GM18870 (cell line): ENCODE results near the gene STX5.
A peak's percentile ranks its signal among the peaks of the same experiment; 100 is the strongest.
"Not testable (repeated sequence)": the region's sequence is repeated elsewhere in the genome, so short reads cannot be mapped to it uniquely, and the experiment has no call there.

ENCODE experiments used
- ATAC-seq: cut with Tn5 transposase; IDR thresholded peaks from one replicate; pipeline ENCODE4 v1.9.1; 2021; ENCODE audit warnings: moderate library complexity; ENCODE audit not compliant: unreplicated experiment

STX5 gene

GRCh38 chr11:62788991-62789390 is 42.9 kb downstream of the STX5 start:
- no peak for ATAC-seq

DNA sequence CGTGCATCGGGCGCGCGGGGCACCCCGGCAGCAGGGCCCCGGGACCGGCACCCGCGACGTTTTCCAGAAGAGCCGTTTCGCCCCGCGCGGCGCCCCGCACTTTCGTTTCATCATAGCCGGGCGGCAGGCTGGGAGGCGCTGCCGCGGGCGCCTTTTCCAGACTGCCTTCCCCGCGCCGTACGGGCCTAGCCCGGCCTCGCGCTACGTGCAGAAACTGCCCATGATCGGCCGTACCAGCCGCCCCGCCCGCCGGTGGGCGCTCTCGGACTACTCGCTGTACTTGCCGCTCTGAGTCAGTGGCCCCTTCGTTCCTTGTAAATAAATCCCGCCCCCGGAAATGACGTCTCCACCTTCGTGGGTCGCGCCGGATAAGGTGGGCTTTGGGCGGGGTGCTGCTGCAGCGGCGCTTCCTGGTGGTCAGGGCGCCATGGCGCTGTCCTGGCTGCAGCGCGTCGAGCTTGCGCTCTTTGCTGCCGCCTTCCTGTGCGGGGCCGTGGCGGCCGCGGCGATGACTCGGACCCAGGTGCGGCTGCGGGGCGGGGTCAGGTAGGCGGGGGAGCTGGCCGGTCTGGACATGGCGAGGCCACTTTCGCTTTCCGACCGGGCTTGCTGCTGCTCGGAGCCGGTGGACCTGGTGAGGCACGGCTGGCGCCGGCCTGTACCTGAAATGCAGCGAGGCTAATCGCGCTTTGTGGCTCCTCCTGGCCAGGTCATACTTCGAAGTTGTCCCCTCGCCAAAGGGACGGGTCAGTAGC is 44.7 kb downstream of the STX5 start, which contains the start of gene TMEM179B:
TSS of gene TMEM179B (plus strand) at position 398 of the 755 bp plus-strand sequence. CDS start at position 428, 30 bp downstream.
- peak; percentile 51 for ATAC-seq

- ATAC-seq = peak; percentile 37
These were observed 45.4 kb downstream of the STX5 start for GRCh38 chr11:62786318-62787004.

- ATAC-seq = no peak
These were observed 49.1 kb downstream of the STX5 start for GRCh38 chr11:62782753-62783152.

DNA sequence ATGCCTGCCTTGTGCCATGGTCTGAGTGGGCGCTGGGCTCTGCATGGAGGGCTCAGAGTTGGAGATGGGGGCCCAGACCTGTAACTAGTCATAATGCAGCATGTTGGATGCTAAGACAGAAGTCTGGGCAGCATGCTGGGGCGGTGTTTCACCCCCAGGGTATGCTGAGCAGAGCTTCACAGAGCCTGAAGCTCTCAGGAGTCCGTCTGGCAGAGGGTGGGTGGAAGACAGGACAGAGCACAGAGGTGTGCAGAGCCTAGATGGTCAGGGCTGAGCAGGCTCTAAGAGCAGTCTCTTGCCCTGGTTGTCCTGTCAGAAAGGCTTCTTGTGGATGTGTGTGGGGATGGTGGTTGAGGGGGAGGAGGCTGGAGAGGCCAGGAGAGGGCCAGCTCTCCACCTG is 53.4 kb downstream of the STX5 start:
- no peak for ATAC-seq

GRCh38 chr11:62777389-62777788 is 54.5 kb downstream of the STX5 start:
- no peak for ATAC-seq

DNA sequence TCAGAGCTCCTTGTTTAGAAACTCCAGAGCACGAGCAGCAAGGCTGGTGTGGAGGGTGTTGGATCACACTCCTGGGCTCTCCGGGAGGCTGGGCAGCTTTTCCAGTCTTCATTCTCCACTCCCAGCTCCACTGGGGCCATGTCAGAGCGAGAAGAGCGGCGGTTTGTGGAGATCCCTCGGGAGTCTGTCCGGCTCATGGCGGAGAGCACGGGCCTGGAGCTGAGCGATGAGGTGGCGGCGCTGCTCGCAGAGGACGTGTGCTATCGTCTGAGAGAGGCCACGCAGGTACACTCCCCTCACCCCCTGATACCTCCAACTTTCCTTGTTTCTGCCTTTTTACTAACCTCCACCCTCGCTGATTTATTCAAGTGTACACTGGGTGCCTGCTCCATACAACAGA is 56.2 kb downstream of the STX5 start:
- ATAC-seq = no peak

- no peak for ATAC-seq
These were observed 57.4 kb downstream of the STX5 start for GRCh38 chr11:62774407-62774806.

- ATAC-seq = peak; percentile 79
These were observed 60.5 kb downstream of the STX5 start, which contains the start of gene TAF6L for GRCh38 chr11:62771144-62772021. Gene TAF6L, plus strand, starts transcription at chr11:62771396. Its CDS starts 4,388 bp downstream, at chr11:62775784.

DNA sequence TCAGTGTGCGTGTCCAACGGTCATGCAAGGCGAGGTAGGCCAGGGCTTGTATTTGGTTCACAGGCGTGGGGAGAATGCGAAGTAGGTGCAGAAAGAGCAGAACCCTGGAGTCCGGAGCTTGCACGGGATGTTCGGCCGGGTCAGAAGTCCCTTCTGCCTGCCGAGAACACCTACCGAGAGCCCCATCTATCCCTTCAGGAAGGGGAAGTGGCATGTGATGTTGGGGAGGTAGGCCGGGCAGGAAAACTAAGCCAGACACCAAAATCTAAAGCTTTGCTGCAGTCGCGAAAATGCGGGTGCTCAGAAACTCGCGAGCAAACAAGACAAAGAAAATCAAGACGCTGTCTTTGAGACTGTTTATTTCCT is 61.1 kb downstream of the STX5 start:
- no peak for ATAC-seq

DNA sequence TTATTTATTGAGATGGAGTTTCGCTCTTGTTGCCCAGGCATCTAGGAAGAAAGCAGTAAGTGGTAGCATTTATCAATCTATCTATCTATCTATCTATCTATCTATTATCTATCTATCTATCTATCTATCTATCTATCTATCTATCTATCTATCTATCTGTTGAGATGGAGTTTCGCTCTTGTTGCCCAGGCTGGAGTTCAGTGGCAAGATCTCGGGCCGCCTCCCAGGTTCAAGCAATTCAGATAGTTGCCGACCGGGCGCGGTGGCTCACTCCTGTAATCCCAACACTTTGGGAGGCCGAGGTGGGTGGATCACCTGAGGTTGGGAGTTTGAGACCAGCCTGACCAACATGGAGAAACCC is 71.0 kb downstream of the STX5 start:
- not testable (repeated sequence) for ATAC-seq

GRCh38 chr11:62757846-62758788 is 73.7 kb downstream of the STX5 start:
- ATAC-seq = no peak
